Islet of Langerhans (tissue), 1 donor: ENCODE measurements around the gene LIMCH1.
"Not testable (repeated sequence)": the region's sequence is repeated elsewhere in the genome, so short reads cannot be mapped to it uniquely, and the experiment has no call there.

Experiments used
- FAIRE-seq: peaks from one replicate; lab custom pipeline; 2011; peaks lifted over from hg19 to GRCh38; lab: Jason Lieb, UNC

LIMCH1 gene

DNA sequence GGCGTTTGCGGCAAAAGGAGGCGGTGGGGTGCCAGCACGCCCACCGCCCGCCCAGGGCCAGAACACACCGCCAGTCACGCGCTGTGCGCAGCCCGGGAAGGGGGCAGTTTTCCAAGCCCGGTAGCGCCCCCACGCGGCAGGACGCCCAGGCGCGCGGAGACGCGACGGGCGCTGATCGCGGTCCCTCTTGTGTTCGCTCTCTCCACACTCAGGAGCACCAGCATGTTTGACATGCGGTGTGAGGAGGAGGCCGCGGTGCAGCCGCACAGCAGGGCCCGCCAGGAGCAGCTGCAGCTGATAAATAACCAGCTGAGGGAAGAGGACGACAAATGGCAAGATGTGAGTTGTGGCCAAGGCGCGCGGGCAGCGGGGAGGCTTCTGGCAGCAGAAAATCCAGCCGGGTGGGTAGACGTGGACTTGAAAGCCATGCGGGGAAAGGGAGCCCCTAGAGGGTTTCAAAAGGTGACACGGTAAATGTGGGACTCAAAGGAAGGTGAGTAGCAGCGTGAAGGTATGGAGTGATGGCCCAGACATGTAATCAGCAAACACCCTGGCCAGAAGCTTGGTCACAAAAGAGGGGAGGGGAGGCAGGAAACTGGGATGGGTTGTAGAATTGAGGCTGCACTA, 106.4 kb downstream of the LIMCH1 start:
- no peak for FAIRE-seq

DNA sequence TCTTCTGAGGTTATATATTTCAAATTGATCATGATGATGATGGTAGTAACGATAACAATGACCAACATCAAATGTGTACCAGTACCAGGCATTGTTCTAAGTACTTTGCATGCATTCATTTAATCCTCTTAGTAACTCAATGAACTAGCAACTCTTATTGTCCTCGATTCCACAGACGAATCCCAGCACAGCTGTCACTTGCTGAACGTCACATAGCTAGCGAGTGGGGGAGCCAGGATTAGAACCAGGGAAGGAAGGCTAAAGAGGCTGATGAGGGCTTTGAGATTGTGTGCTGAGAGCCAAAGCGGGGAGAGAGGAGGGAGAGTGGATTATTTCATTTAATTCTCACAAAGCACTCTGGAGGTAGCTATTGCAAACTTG, 106.9 kb downstream of the LIMCH1 start:
- no peak for FAIRE-seq

DNA sequence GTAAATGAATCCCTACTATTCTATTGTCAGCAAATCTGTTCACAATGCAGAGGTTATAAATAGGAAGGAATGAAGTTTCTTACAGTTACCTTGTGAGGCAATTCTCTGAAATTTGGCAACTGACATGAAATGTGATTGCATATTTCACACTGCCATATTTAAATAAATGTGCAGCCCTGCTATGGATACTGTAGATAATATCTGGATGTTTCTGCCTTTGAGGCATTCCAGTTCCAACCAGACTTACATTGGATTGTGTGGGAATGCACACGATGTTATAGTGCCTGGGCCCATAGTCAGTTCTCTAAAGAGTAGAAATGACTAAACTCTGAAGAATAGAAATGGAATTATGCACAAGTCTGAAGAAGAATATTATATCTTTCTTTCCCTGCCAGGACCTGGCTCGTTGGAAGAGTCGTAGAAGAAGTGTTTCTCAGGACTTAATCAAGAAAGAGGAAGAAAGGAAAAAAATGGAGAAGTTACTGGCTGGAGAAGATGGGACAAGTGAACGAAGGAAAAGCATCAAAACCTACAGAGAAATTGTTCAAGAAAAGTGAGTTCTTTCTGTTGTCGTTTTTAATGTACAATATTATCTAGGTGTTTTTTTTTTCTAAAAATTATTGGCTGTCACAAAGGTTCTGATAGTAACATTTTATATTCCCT, 107.9 kb downstream of the LIMCH1 start:
- FAIRE-seq = no peak

DNA sequence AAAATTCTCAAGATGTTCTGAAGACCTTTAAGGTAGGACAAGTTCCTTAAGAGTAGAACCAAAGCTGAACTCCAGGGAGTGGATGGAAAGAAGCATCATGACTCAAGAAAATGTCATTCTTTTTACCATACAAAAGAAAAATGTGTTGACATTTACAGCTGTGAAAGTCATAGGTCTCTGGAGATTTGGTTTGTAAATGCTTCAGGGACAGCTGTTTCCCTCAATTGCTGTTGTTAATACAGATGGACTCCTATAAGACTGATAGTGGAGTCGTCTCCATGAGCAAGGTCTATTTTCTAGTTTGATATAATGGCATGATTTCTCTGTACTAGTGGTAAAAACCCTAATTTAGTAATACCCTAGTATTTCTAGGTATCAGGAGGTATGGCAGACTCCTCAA, 108.9 kb downstream of the LIMCH1 start:
- no peak for FAIRE-seq

DNA sequence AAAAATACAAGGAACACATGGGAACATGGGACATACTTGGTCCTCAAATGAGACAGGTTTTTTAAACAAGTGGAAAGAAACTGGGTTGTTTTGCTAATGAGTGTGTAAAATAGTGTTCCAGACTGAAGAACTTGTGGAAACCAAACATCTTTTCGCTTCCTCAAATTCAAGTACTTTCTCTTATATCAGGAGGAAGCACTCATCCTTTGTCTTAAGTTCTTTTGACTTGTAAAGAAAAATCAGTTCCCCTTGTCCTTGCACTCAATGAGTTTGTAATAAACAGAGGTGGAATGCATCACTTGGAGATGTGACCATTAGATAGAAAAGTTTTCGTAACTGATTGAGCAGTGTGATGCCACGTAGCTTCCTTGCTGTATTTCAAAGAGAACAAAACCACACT, 109.4 kb downstream of the LIMCH1 start:
- FAIRE-seq = no peak

DNA sequence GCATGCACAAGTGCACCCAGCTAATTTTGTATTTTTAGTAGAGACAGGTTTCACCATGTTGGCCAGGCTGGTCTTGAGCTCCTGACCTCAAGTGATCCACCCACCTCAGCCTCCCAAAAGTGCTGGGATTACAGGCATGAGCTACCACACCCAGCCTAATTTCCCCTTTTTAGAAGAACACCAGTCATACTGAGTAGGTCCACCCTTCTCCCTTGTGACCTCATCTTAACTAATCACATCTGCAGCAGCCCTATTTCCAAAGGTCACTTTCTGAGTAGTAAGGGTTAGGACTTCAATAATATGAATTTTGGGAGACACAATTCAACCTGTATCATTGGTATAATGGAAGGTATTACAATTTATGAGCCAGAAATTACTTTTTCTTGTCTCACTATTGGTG, 113.2 kb downstream of the LIMCH1 start:
- not testable (repeated sequence) for FAIRE-seq

DNA sequence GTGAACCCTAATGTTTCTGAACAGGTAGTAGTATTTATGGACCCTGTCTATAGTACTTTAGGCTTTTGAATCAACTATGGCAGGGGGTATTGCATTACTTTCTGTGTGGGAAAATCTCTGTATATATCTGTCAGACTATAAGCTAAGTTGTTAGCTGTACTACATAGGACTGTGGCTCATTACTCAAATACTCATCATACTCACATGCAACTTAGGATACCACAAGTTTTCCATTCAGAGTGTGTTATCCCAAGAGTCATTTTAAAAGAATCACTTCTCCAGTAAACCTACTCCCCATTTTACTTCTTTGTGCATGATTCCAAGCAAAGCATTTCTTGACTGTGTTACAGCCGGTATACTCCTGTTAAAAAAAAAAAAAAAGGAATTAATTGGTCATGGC, 115.0 kb downstream of the LIMCH1 start:
- FAIRE-seq = no peak

DNA sequence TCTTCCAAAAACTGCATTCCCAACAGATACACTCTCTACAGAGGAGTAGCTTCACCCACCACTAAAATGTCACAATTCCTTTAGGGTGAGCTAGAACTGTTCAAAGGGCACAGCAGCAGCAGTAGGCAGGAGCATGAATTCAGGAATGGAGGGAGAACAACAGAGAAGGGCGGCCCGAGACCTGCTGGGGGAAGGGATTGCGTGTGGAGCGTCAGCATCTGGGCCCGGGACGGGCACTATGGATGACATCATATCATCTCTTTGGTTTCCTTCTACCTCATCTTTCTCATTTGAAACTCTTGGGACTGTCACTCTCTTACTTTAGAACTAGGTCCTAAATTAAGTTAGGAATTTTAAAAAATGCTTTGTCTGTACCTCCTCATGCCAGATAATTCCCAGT, 115.6 kb downstream of the LIMCH1 start:
- no peak for FAIRE-seq

DNA sequence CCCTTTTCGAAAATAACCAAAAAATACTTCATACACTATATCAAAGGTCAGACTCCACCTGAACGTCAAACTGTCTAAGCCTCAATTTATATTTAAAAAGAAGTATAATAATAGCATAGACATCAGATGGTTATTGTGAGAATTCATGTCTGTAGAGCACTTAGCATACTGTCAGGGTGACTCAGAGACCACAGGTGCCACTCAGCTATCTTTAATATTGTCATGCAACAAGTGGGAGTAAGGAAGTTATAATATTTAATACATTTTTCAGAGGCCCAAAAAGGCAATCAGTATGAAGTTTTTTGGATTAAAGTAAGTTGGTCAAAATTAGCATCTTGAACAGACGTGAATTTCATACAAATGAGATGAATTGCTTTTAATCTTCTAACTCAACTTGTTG, 117.2 kb downstream of the LIMCH1 start:
- no peak for FAIRE-seq

DNA sequence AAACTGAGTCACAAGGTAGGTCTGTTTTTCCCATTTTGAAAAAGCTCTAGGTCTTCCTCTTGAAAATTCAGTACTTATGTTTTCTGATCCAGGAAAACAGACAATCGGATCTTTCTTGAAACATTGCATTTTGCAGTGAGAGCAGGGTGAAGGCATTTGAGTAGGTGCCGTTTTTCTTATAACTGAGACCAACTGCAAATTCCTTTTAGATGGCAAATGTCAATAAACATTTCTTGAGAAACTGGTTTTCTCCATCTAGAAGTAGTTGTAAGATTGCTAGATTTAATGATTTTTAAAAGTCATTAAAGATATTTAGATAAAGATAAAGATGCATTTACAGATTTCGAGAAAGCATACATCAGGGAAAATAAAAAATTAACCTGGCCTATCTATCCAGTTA, 118.1 kb downstream of the LIMCH1 start:
- peak; percentile 45 for FAIRE-seq

DNA sequence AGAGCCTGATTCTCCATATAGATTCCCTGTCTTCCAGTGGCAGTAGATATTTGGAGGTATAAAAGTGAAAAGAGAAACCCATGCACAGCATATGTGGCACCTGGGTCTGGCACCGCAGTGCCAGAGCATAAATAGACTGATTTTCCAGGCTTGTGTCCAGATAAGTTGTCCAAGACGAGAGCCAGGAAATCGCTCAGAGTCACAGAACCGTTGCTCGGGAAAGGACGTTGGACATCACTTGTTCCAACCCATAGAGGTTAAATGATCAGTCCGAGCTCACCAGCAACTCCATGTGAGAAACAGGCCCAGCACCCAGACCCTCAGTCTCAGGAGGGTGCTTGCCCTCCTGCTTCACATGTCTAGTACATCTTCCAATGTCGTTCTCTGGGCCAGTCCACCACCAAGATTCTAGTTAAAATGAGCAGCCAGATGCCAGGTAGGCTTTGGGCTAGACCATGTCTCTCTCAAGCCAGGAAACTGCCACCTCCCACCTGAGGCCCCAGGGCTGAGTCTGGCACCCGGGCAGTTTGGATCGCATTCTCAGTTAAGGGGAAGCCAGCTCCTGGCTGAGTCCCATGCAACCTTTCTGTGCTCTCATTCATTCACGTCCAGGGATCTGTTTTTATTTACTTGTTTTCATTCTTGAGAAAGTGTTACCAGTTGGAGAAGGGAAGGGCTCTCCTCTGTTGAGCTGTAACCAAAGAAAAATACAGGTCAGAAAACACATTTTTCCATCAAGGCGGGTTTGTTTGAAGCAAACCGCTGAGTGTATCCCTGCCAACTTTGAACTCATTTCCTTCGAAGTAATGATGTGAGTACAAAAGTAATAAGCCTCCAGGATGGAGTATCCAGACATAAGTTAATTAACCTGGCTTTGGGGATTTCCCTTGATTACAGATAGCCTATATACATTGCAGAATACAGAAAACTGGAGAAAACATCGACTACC, 118.9 kb downstream of the LIMCH1 start:
- FAIRE-seq = no peak

DNA sequence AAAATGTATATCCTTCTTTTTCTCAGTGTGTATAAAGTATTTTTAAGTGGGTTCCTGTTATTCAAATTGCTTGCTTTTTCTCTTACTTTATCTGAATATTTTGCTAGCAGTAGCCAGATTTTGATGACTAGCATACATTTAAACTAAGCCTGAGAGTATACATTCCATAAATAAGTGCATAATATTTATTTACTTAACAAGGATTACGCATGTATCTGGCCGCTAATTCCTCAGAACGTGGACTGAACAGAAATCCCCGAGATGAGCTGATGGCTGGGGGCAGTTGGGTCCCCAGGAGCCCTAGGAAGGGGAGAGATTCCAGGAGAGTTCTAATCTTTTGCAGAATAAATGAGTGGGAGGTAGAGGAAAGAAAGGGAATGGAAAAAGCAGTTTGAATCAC, 119.6 kb downstream of the LIMCH1 start:
- no peak for FAIRE-seq

DNA sequence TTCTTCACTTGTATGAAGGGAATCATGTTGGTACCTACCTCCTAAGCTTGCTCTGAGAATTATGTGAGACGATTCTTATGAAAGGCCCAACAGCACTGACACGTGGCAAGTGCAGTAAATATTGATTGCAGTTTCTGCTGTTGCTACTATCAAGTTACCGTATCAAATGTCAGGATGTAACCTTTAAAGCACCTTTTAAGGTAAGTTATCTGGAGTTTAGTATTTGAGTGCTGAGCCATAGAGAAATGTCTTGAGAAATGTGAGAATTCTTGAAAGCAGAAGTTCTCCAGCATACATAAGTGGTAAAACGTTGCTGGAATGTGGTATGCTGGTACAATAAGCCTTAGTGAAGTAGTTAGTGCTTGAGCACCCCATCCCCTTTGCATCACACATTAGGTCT, 120.2 kb downstream of the LIMCH1 start:
- no peak for FAIRE-seq

DNA sequence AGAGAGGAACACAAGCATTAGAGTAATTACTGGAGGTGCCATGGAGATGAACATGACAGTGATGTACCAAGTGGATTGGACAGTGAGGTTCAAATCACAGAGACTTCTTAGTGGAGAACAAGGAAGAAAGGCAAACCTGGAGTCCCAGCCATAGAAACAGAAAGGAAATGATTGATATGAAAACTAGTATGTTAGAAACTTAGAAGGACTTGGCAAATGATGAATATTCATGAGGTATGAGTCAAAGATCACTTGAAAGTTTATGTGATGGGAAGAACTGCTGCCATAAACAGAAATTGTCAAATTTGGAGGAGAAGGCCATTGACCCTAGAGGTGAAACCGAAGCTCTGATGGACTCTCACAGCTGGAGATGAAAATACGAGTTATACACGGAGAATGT, 122.4 kb downstream of the LIMCH1 start:
- no peak for FAIRE-seq

DNA sequence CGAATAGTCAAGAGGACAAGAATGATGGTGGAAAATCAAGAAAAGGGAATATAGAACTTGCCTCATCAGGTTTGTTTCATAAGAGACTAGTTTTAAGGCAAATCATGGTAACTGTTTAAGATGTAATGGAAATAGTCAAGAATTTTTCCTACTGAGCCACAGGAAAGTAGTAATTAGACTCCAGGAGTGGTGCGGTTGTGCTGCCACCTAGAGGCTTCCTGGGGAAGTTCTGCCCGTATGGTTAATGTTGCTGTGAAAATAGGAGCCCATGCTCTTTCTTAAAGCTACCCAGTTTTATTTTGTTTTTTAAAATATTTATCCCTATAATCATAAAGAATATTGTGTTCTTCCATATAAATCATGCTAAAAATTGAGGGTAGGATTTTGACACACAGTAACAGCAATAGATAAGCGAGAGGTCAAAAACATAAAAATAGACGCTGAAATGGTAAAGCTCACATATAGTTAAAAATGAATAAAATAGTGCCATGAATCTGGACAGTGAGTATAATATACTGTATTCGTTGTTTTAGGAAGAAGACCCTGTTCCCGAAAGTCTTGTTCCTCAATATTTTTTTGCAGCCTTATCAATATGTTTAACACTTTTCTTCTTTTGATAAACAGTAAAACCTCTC, 123.6 kb downstream of the LIMCH1 start:
- FAIRE-seq = peak; percentile 97

DNA sequence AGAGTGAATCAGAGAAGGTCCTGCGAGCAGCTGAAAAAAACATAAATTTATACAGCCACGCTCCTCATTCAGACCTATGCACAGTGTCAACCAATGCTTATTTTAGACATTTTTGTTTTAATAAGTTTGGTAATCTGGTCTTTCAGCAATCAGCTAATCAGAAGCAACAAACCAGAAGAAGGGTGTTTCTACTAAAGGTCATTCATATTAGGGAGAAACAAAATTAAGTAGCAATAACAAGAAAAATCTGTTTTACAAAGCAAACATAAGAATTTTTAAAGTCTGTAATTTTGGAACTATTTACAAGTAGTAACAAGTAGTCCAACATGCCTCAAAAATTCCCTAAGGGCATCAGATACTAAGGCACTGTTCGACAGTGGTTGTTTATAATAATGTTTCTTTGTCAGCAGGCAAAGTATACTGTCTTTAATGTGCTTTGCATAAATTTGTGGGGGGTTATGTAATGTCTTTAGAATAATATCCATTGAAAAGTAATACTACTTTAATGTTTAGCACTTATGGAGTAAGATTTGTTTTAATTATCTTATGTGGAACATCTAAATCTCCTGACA, 127.8 kb downstream of the LIMCH1 start:
- FAIRE-seq = no peak

DNA sequence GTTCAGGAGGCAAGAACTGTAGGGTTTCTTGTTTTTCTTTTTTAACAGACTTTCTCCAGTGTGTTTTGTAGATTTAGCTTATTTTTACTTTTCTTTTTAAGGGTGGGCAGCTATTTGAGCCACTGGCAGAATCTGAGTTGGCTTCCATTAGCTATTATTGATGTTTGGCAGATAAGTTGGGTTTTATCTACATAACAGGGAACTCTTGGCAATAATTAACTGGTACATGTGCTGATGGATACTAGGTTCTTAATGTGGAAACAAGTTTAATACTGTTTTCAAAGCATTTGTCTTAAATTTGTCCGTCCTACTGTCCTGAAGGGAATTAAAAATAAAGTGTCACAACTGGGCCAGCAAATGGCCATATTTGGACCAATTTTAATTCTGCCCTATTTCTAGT, 130.1 kb downstream of the LIMCH1 start:
- peak; percentile 92 for FAIRE-seq

DNA sequence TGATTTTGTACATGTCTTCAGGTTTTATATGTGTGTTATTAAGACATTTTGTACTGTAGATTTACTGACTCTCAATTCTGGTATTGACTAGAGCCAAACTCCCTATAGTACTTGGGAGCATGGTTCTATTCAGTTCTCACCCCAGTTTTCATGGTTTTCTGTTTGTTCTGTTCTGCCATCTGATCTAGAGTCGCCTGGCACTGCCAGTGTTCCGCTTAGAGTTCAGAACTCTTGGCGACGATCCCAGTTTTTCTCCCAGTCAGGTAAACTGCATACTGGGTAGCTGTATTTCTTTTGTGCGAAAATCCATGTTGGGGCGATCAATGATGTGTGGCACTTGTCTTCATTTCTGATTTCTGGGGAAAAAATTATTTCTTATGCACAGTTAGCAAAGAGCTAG, 132.6 kb downstream of the LIMCH1 start:
- no peak for FAIRE-seq

DNA sequence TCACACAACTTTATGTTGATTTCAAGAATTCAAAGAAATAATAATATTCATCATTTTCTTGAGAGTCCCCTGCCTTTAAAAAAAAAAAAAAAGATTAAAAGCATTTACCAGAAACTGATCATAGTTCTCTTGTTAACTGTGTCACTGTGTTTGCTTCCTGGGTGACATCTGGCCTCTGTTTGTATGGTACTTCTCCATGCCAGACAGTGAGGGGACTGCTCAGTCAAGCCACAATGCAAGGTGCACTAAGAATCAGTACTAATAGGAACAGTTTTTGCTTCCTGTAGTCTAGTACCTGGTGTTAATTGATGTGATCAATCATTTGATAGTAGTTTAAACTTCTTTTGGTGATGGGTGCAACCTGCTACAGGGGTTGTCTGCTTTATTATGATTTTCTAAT, 133.0 kb downstream of the LIMCH1 start:
- peak; percentile 98 for FAIRE-seq

DNA sequence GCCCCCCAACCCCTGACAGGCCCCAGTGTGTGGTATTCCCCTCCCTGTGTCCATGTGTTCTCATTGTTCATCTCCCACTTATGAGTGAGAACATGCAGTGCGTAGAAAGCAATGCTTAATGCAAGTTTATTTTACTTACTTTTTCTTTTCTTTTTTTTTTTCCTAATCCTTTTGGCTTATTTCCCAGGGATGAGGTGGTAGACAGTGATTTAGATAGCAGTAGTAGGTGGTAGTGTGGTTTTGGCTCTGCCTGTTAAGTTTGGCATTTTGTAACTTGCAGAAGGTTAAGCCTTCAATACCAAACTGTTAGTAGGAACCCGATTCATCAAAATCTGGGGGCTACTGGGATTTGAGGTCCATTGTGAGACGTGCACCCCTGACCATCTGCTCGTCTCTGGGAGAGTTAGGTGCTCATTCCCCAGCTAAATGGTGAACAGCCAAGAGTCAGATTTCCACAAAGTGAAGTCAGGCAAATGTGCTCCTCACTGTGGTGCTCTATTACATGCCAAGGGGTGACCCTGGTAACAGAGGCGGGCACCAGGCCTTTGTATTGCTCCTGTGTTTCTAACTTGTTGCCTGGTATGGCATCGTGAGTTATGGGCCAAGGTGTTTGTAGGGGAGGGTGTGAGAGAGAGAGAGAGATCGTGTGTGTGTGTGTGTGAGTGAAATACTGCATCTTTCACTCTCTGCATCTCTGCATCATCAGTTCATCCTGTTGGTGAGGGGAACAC, 140.3 kb downstream of the LIMCH1 start:
- no peak for FAIRE-seq

DNA sequence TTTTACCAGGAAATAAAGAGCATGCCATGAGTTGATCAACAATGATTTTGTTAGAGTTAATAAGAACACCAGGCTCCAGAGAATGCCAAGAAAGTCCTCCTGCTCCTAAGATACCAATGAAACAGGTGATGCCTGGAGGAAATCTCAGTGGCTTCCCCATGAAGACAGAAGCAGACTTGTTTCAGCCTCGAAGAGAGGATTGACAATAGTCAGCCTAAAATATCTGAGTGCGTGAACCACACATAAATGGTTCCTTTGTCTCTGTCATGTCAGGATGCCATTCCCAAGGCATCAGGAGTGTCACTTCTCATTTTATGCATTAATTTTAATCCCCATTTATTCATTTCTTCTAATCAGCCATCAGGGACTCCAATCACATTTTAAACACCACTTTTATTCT, 141.0 kb downstream of the LIMCH1 start:
- FAIRE-seq = no peak

DNA sequence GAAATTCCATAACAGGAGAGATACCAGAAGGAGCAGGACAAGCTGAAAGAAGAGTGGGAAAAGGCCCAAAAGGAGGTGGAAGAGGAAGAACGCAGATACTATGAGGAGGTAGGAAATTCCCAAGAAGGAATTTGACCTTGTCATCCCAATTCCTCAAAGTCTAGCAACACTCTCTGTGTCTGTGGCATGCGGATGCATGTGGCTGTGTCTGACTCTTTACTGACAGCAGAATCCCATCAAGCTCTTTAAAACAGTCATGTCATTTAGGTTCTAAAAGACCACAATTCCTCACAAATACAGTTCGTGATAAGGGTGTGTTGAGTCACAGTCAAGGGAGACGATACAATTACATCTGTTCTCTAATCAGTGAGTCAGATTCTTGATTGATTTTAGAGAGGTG, 142.0 kb downstream of the LIMCH1 start:
- no peak for FAIRE-seq
